Neural cell (in vitro differentiated cells): ENCODE results near the gene TMEM125. TPM values are rescaled to one million over a fixed set of nuclear protein-coding genes. Genes with fewer than 3 reads are reported as not detected.

ENCODE experiments used
- H2AFZ ChIP-seq: fragments of 200-600, 300-800 bp; sonication (generic), shearing (Covaris generic); 2 replicates; pipeline ENCODE4 v1.6.0; 2014; ENCODE audit warnings: low read depth, mild to moderate bottlenecking, antibody characterized with exemption, low read length, moderate library complexity
- H3F3A ChIP-seq: fragments of 200-600 bp; shearing (Covaris generic); 2 replicates; pipeline ENCODE4 v1.6.1; 2016; ENCODE audit warnings: mild to moderate bottlenecking, moderate library complexity, mixed read lengths, antibody characterized with exemption, low read length; ENCODE audit not compliant: insufficient read depth, poor library complexity, severe bottlenecking
- H3K27ac ChIP-seq: fragments of 200-600, 300-800 bp; sonication (generic), shearing (Covaris generic); 2 replicates; pipeline ENCODE4 v1.5.1; 2014; ENCODE audit warnings: mild to moderate bottlenecking, low read length, moderate library complexity
- H3K27me3 ChIP-seq: fragments of 300-800, 200-600 bp; sonication (generic), shearing (Covaris generic); 2 replicates; pipeline ENCODE4 v1.6.0; 2014; ENCODE audit warnings: mild to moderate bottlenecking, low read depth, low read length, moderate library complexity; ENCODE audit not compliant: insufficient read depth
- H3K36me3 ChIP-seq: fragments of 300-800, 200-600 bp; sonication (generic), shearing (Covaris generic); 2 replicates; pipeline ENCODE4 v1.5.1; 2014; ENCODE audit warnings: mild to moderate bottlenecking, antibody characterized with exemption, low read length, moderate library complexity; ENCODE audit not compliant: insufficient read depth
- H3K4me2 ChIP-seq: fragments of 300-800, 200-600 bp; sonication (generic), shearing (Covaris generic); 2 replicates; pipeline ENCODE4 v1.6.0; 2014; ENCODE audit warnings: mild to moderate bottlenecking, low read length
- H3K4me3 ChIP-seq: fragments of 300-800, 200-600 bp; sonication (generic), shearing (Covaris generic); 2 replicates; pipeline ENCODE4 v1.5.1; 2014; ENCODE audit warnings: mild to moderate bottlenecking, low read length, moderate library complexity
- H3K79me2 ChIP-seq: fragments of 200-600 bp; shearing (Covaris generic); replicated peaks from 2 replicates; pipeline ENCODE4 v1.6.0; 2014; ENCODE audit warnings: mild to moderate bottlenecking, low read length, moderate library complexity; ENCODE audit not compliant: insufficient read depth
- H3K9ac ChIP-seq: fragments of 300-800, 200-600 bp; sonication (generic), shearing (Covaris generic); 2 replicates; pipeline ENCODE4 v1.6.1; 2016; ENCODE audit warnings: mild to moderate bottlenecking, low read length, mixed read lengths
- H3K9me2 ChIP-seq: fragments of 200-600 bp; shearing (Covaris generic); 2 replicates; pipeline ENCODE4 v1.6.1; 2016; ENCODE audit warnings: mild to moderate bottlenecking, low read length, mixed read lengths; ENCODE audit not compliant: insufficient read depth
- H3K9me3 ChIP-seq: fragments of 200-600, 300-800 bp; sonication (generic), shearing (Covaris generic); 2 replicates; pipeline ENCODE4 v1.6.1; 2016; ENCODE audit warnings: mild to moderate bottlenecking, mixed run types, low read length, moderate library complexity, mixed read lengths
- H4K20me1 ChIP-seq: fragments of 200-600 bp; shearing (Covaris generic); 2 replicates; pipeline ENCODE4 v1.6.1; 2016; ENCODE audit warnings: mild to moderate bottlenecking, mixed run types; ENCODE audit not compliant: insufficient read depth
- EP300 ChIP-seq: fragments of 450-650 bp; conservative IDR thresholded peaks from 2 replicates; pipeline ENCODE4 v1.6.1; 2014; ENCODE audit warnings: antibody characterized with exemption, mild to moderate bottlenecking, moderate library complexity; ENCODE audit not compliant: poor library complexity, severe bottlenecking
- EZH2 ChIP-seq: fragments of 200-600, 300-800 bp; shearing (Covaris generic), sonication (generic); IDR thresholded peaks from 2 replicates; pipeline ENCODE4 v1.6.1; 2014; ENCODE audit warnings: antibody characterized with exemption, low read length, borderline replicate concordance, mild to moderate bottlenecking; ENCODE audit not compliant: insufficient read depth, poor library complexity, severe bottlenecking
- MXI1 ChIP-seq: fragments of 450-650 bp; conservative IDR thresholded peaks from 2 replicates; pipeline ENCODE4 v1.6.1; 2014; ENCODE audit warnings: antibody characterized with exemption, mild to moderate bottlenecking; ENCODE audit not compliant: poor library complexity, severe bottlenecking
- POLR2AphosphoS5 ChIP-seq: IDR thresholded peaks from 2 replicates; pipeline ENCODE4 v1.6.1; 2012
- RAD21 ChIP-seq: fragments of 450-650 bp; conservative IDR thresholded peaks from 2 replicates; pipeline ENCODE4 v1.6.1; 2014; ENCODE audit warnings: antibody characterized with exemption, mild to moderate bottlenecking, moderate library complexity
- SMC3 ChIP-seq: fragments of 450-650 bp; conservative IDR thresholded peaks from 2 replicates; pipeline ENCODE4 v1.6.1; 2014; ENCODE audit warnings: antibody characterized with exemption, mild to moderate bottlenecking, moderate library complexity; ENCODE audit not compliant: poor library complexity
- TAF1 ChIP-seq: IDR thresholded peaks from 2 replicates; pipeline ENCODE4 v1.6.1; 2012; ENCODE audit warnings: low read depth
- polyA plus RNA-seq: library from polyadenylated mRNA; depleted of rRNA; stranded (reverse); fragments of >200 nt; gene quantifications from 2 replicates; pipeline ENCODE4 v1.2.3, GENCODE V29; 2014
- TF ChIP-seq, protein P1 (sequence below): IDR thresholded peaks from 2 replicates; pipeline ENCODE4 v1.6.1; 2012; ENCODE audit warnings: borderline replicate concordance
- TF ChIP-seq, protein P2 (sequence below): fragments of 450-650 bp; IDR thresholded peaks from 2 replicates; pipeline ENCODE4 v1.5.1; 2014; ENCODE audit warnings: antibody characterized with exemption, mild to moderate bottlenecking, moderate library complexity; ENCODE audit not compliant: poor library complexity, severe bottlenecking

Gene TMEM125
- polyA plus RNA-seq, 1 donor from 2014 or later, result not detected

DNA sequence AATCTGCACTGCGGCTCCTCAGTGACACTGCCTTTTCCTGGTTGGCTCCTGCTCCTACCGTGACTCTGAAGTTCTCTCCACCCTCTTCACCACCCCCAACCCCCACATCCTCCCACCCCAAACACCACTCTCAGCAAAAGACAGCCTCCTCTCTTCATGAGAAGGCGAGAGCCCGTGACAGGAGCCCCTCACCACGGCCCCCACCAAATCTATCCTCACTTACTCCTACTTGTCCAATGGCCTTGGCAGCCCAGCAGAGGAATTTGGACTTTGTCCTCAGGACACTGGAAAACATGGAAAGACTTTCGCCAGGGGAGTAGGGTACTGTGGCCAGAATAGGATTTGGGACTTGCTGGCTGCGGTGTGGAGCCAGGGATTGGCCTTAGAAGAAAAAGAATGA is 6.9 kb downstream of the TMEM125 start:
- no peaks in the 10 kb centered on the region for H3K9me3 ChIP-seq
- no peak overlapping the region for H3K4me3 ChIP-seq
- no peaks in the 10 kb centered on the region for H3K79me2 ChIP-seq
- no peak overlapping the region for H3K9ac ChIP-seq
- no peak overlapping the region for H3K4me2 ChIP-seq
- H3K9me2 ChIP-seq, result no peaks in the 10 kb centered on the region
- no peaks in the 10 kb centered on the region for H3F3A ChIP-seq
- H3K27me3 ChIP-seq, result no peaks in the 10 kb centered on the region
- no peaks in the 10 kb centered on the region for H4K20me1 ChIP-seq
- no peak for TF ChIP-seq SMC3
- no peak for TF ChIP-seq EZH2
- no peak for TF ChIP-seq TAF1
- TF ChIP-seq EP300, result no peak
- TF ChIP-seq MXI1, result no peak
- TF ChIP-seq POLR2AphosphoS5, result no peak
- TF ChIP-seq, protein P1, sequence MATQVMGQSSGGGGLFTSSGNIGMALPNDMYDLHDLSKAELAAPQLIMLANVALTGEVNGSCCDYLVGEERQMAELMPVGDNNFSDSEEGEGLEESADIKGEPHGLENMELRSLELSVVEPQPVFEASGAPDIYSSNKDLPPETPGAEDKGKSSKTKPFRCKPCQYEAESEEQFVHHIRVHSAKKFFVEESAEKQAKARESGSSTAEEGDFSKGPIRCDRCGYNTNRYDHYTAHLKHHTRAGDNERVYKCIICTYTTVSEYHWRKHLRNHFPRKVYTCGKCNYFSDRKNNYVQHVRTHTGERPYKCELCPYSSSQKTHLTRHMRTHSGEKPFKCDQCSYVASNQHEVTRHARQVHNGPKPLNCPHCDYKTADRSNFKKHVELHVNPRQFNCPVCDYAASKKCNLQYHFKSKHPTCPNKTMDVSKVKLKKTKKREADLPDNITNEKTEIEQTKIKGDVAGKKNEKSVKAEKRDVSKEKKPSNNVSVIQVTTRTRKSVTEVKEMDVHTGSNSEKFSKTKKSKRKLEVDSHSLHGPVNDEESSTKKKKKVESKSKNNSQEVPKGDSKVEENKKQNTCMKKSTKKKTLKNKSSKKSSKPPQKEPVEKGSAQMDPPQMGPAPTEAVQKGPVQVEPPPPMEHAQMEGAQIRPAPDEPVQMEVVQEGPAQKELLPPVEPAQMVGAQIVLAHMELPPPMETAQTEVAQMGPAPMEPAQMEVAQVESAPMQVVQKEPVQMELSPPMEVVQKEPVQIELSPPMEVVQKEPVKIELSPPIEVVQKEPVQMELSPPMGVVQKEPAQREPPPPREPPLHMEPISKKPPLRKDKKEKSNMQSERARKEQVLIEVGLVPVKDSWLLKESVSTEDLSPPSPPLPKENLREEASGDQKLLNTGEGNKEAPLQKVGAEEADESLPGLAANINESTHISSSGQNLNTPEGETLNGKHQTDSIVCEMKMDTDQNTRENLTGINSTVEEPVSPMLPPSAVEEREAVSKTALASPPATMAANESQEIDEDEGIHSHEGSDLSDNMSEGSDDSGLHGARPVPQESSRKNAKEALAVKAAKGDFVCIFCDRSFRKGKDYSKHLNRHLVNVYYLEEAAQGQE, result no peak
- TF ChIP-seq RAD21, result no peak
- TF ChIP-seq, protein P2, sequence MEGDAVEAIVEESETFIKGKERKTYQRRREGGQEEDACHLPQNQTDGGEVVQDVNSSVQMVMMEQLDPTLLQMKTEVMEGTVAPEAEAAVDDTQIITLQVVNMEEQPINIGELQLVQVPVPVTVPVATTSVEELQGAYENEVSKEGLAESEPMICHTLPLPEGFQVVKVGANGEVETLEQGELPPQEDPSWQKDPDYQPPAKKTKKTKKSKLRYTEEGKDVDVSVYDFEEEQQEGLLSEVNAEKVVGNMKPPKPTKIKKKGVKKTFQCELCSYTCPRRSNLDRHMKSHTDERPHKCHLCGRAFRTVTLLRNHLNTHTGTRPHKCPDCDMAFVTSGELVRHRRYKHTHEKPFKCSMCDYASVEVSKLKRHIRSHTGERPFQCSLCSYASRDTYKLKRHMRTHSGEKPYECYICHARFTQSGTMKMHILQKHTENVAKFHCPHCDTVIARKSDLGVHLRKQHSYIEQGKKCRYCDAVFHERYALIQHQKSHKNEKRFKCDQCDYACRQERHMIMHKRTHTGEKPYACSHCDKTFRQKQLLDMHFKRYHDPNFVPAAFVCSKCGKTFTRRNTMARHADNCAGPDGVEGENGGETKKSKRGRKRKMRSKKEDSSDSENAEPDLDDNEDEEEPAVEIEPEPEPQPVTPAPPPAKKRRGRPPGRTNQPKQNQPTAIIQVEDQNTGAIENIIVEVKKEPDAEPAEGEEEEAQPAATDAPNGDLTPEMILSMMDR, result no peak
- H3K36me3 ChIP-seq, result no peaks in the 10 kb centered on the region
- no peak overlapping the region for H3K27ac ChIP-seq
- no peak overlapping the region for H2AFZ ChIP-seq

DNA sequence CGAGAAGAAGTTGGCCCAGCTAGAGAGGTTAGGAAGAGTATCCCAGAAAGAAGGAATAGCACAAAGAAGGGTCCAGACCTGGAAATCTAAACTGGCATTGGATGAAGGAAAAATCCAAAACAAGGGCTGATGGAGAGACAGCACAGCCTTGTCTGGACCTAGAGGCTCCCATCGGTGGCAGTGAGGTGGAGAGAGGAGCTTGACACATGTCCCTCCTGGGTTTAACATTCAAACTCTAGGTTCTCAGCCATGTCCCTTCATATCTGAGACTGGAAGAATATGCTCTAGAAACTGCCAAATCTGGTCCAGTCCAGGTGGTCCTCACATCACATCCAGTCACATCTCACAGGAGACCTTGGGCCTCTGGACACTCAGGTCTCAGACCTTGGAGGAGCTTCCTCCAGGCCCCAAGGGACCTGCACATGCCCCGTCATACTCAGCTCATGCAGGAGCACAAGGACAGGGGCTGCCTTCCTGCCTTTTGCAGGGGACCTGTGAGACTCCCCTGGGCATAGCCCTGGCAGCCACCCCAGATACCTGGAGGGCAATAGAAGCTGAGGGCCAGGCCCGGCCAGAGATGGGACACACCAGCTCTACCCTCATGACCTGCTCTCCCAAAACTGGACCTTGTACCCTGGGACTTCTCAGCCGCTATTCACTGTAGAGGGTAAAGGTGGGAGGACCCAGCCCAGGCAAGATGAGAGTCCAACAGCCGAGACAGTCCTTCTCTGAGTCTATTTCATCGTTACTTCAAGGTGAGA is 7.5 kb downstream of the TMEM125 start:
- no peaks in the 10 kb centered on the region for H3F3A ChIP-seq
- H3K4me3 ChIP-seq, result no peak overlapping the region
- H3K4me2 ChIP-seq, result no peak overlapping the region
- no peaks in the 10 kb centered on the region for H3K79me2 ChIP-seq
- H3K27me3 ChIP-seq, result no peaks in the 10 kb centered on the region
- H3K36me3 ChIP-seq, result no peaks in the 10 kb centered on the region
- no peak overlapping the region for H3K9ac ChIP-seq
- H2AFZ ChIP-seq, result no peak overlapping the region
- H4K20me1 ChIP-seq, result no peaks in the 10 kb centered on the region
- TF ChIP-seq EP300 (no peak), MXI1 (no peak), RAD21 (no peak), POLR2AphosphoS5 (no peak)
- TF ChIP-seq, protein P2, result no peak
- TF ChIP-seq, protein P1, result no peak
- no peaks in the 10 kb centered on the region for H3K9me2 ChIP-seq
- H3K27ac ChIP-seq, result no peak overlapping the region
- no peaks in the 10 kb centered on the region for H3K9me3 ChIP-seq
